ENCODE results near the gene POLR2E. TPM values are rescaled to one million over a fixed set of nuclear protein-coding genes. Genes with fewer than 3 reads are reported as not detected.

The POLR2E gene
- total and polyA plus RNA-seq, 2 of the 13 experiments (the other 11 are each of a cell fraction or from before 2014, with no cell fraction given) = 140 to 272 TPM

GRCh38 chr19:1104311-1105007 lies 9.3 kb upstream of the POLR2E start (continued):
- TF ChIP-seq E2F5 (CRISPR knock-in tag; conservative IDR thresholded peaks at IDR 0.05) = no peak
- no peak for TF ChIP-seq MXD4 (CRISPR knock-in tag; IDR thresholded peaks at IDR 0.05)
- TF ChIP-seq ZNF574 (CRISPR knock-in tag; IDR thresholded peaks at IDR 0.05) = no peak
- no peak for TF ChIP-seq ZFAT (CRISPR knock-in tag; conservative IDR thresholded peaks at IDR 0.05)
- no peak for TF ChIP-seq JUNB (CRISPR knock-in tag; IDR thresholded peaks at IDR 0.05; ENCODE audit: borderline replicate concordance)
- no peak for TF ChIP-seq ZNF24 (IDR thresholded peaks at IDR 0.05)
- no peak for TF ChIP-seq MAF1 (CRISPR knock-in tag; IDR thresholded peaks at IDR 0.05; ENCODE audit: borderline replicate concordance)
- TF ChIP-seq PAF1 (CRISPR knock-in tag; IDR thresholded peaks at IDR 0.05) = no peak
- TF ChIP-seq CBX1 (IDR thresholded peaks at IDR 0.05; ENCODE audit: low read depth) = no peak
- no peak; the same call in 1 of the 2 replicates for TF ChIP-seq ZNF441 (CRISPR knock-in tag; IDR thresholded peaks at IDR 0.05; ENCODE audit: borderline replicate concordance)
- no peak for TF ChIP-seq ATF7-NPFF (CRISPR knock-in tag; IDR thresholded peaks at IDR 0.05; ENCODE audit: low read depth)
- TF ChIP-seq TEAD3 (CRISPR knock-in tag; optimal IDR thresholded peaks at IDR 0.05; ENCODE audit: borderline replicate concordance) = no peak
- no peak for TF ChIP-seq CTCF (CRISPR knock-in tag; IDR thresholded peaks at IDR 0.05)
- no peak for TF ChIP-seq TEF (CRISPR knock-in tag; IDR thresholded peaks at IDR 0.05)
- no peak for TF ChIP-seq ZSCAN25 (CRISPR knock-in tag; IDR thresholded peaks at IDR 0.05)
- peak; percentile 22; the same call in 1 of the 2 replicates for TF ChIP-seq ZNF709 (CRISPR knock-in tag; IDR thresholded peaks at IDR 0.05)
- TF ChIP-seq MTF2 (CRISPR knock-in tag; IDR thresholded peaks at IDR 0.05; ENCODE audit: borderline replicate concordance) = peak; percentile 63; the same call in 1 of the 2 replicates
- no peak for TF ChIP-seq PAX8 (CRISPR knock-in tag; IDR thresholded peaks at IDR 0.05; ENCODE audit: borderline replicate concordance)
- no peak for TF ChIP-seq ATF3 (CRISPR knock-in tag; IDR thresholded peaks at IDR 0.05)
- TF ChIP-seq TBP (CRISPR knock-in tag; IDR thresholded peaks at IDR 0.05) = no peak
- no peak for TF ChIP-seq ZNF276 (CRISPR knock-in tag; IDR thresholded peaks at IDR 0.05; ENCODE audit: low read depth)
- no peak for TF ChIP-seq ZNF501 (CRISPR knock-in tag; IDR thresholded peaks at IDR 0.05)
- no peak for TF ChIP-seq GATA4 (IDR thresholded peaks at IDR 0.05; ENCODE audit: borderline replicate concordance, low read depth)
